PC-9 (cell line): ENCODE data around the gene OR5AP2. TPM values are rescaled to one million over a fixed set of nuclear protein-coding genes. Genes with fewer than 3 reads are reported as not detected.
A peak's percentile ranks its signal among the peaks of the same experiment; 100 is the strongest.
"Not testable (repeated sequence)": the region's sequence is repeated elsewhere in the genome, so short reads cannot be mapped to it uniquely, and the experiment has no call there.

Source experiments
- BruUV-seq: library from RNA; stranded (reverse); fragments of 400-500 nt; replicated peaks from 2 replicates; lab custom pipeline; 2021; lab: Mats Ljungman, UMichigan
- CTCF ChIA-PET: fragments of 300-600 bp; sonication (Branson Sonifier 250); formaldehyde crosslinking; loops from one replicate; lab custom pipeline; 2022; ENCODE audit warnings: antibody characterized with exemption; lab: Charles Lee
- POLR2A ChIA-PET: fragments of 300-600 bp; sonication (Branson Sonifier 250); formaldehyde crosslinking; loops from one replicate; lab custom pipeline; 2022; ENCODE audit warnings: antibody characterized with exemption; ENCODE audit not compliant: unreplicated experiment; lab: Charles Lee
- DNase-seq, 2 experiments: peaks; one replicate each; pipeline versions ENCODE4 v3.0.0 to v3.0.0-alpha.2; 2015 to 2022; ENCODE audit warnings: mixed read lengths in 1 of 2
- H2AFZ ChIP-seq: fragments of 200-600 bp; sonication (generic); 2 replicates; pipeline ENCODE4 v1.8.1; 2017; ENCODE audit warnings: antibody characterized with exemption
- H3F3A ChIP-seq: fragments of 200-600 bp; sonication (generic); 2 replicates; pipeline ENCODE4 v1.8.1; 2017; ENCODE audit warnings: antibody characterized with exemption, mild to moderate bottlenecking, low read depth; ENCODE audit not compliant: insufficient read depth
- H3K27ac ChIP-seq: fragments of 200-600 bp; sonication (generic); 2 replicates; pipeline ENCODE4 v1.6.1; 2016; ENCODE audit warnings: mixed run types
- H3K27me3 ChIP-seq: fragments of 200-600 bp; sonication (generic); 2 replicates; pipeline ENCODE4 v1.6.1; 2016; ENCODE audit warnings: low read depth, mixed run types; ENCODE audit not compliant: insufficient read depth
- H3K36me3 ChIP-seq: fragments of 200-600 bp; sonication (generic); 2 replicates; pipeline ENCODE4 v1.6.1; 2016; ENCODE audit warnings: low read depth, mixed run types
- H3K4me1 ChIP-seq: fragments of 200-600 bp; sonication (generic); replicated peaks from 2 replicates; pipeline ENCODE4 v1.6.1; 2016; ENCODE audit warnings: mixed run types; ENCODE audit not compliant: insufficient read depth
- H3K4me2 ChIP-seq: fragments of 200-600 bp; sonication (generic); 2 replicates; pipeline ENCODE4 v1.6.1; 2017; ENCODE audit warnings: mixed run types
- H3K4me3 ChIP-seq: fragments of 200-600 bp; sonication (generic); 2 replicates; pipeline ENCODE4 v1.6.1; 2016; ENCODE audit warnings: mixed run types
- H3K79me2 ChIP-seq: fragments of 200-600 bp; sonication (generic); 2 replicates; pipeline ENCODE4 v1.6.1; 2017; ENCODE audit warnings: low read depth, mixed run types
- H3K9me2 ChIP-seq: fragments of 200-600 bp; sonication (generic); 2 replicates; pipeline ENCODE4 v1.8.1; 2017; ENCODE audit warnings: mild to moderate bottlenecking; ENCODE audit not compliant: insufficient read depth
- H3K9me3 ChIP-seq: fragments of 200-600 bp; sonication (generic); 2 replicates; pipeline ENCODE4 v1.8.1; 2016; ENCODE audit warnings: low read depth; ENCODE audit not compliant: insufficient read depth
- H4K20me1 ChIP-seq: fragments of 200-600 bp; sonication (generic); 2 replicates; pipeline ENCODE4 v1.8.1; 2017; ENCODE audit not compliant: insufficient read depth
- EZH2 ChIP-seq: fragments of 200-600 bp; sonication (generic); IDR thresholded peaks from 2 replicates; pipeline ENCODE4 v1.8.0; 2017; ENCODE audit warnings: antibody characterized with exemption, low read depth
- intact Hi-C: fragments of 100-400 bp; cut with micrococcal nuclease; formaldehyde crosslinking; loops from one replicate; pipeline ENCODE4 v1.10.0; 2022; ENCODE audit not compliant: unreplicated experiment
- total RNA-seq: library from RNA; stranded (reverse); gene quantifications from 2 replicates; pipeline ENCODE4 v1.2.3, GENCODE V29; 2021
- TF ChIP-seq, protein P1 (sequence below): fragments of 200-600 bp; sonication (generic); conservative IDR thresholded peaks from 2 replicates; pipeline ENCODE4 v1.6.1; 2017; ENCODE audit warnings: mixed run types, antibody characterized with exemption, mild to moderate bottlenecking, moderate library complexity

The OR5AP2 gene
- total RNA-seq, 1 experiment from 2014 or later: not detected

DNA sequence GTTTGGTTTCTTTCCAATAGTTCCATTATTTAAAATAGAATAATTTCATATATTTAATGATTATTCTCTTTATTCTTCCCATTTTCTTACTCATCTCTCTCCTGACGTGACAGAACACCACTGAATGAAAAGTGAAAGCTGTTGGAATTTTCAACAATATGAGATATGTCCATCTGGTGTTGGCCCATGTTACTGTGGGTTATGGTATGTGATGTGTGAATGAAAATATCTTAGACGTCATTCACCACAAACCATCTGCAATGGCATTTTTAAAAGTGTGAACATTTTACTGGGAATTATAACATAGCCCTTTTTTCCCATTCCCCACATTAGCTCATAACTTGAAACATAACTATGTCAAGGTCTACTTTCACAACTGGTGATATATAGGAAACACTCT is 16.3 kb downstream of the OR5AP2 start:
- TF ChIP-seq, protein P1, sequence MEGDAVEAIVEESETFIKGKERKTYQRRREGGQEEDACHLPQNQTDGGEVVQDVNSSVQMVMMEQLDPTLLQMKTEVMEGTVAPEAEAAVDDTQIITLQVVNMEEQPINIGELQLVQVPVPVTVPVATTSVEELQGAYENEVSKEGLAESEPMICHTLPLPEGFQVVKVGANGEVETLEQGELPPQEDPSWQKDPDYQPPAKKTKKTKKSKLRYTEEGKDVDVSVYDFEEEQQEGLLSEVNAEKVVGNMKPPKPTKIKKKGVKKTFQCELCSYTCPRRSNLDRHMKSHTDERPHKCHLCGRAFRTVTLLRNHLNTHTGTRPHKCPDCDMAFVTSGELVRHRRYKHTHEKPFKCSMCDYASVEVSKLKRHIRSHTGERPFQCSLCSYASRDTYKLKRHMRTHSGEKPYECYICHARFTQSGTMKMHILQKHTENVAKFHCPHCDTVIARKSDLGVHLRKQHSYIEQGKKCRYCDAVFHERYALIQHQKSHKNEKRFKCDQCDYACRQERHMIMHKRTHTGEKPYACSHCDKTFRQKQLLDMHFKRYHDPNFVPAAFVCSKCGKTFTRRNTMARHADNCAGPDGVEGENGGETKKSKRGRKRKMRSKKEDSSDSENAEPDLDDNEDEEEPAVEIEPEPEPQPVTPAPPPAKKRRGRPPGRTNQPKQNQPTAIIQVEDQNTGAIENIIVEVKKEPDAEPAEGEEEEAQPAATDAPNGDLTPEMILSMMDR: no peak
- TF ChIP-seq EZH2: no peak
- no peak for DNase-seq
- H3K9me3 ChIP-seq: 0 out of 2 replicates have a peak, but pooled peaks cover 2% of the 10 kb centered on the region
- H3K4me1 ChIP-seq: no peaks in the 10 kb centered on the region
- H3K79me2 ChIP-seq: no peaks in the 10 kb centered on the region
- H3K36me3 ChIP-seq: no peaks in the 10 kb centered on the region
- H3K27ac ChIP-seq: no peak overlapping the region
- BruUV-seq: no TSS peak
- intact Hi-C loops: loop anchor here (10.0 kb wide), 1 partner anchor 619 kb away; no protein-coding TSS in a partner anchor
- no peaks in the 10 kb centered on the region for H3F3A ChIP-seq
- no peaks in the 10 kb centered on the region; the same call in 1 of the 2 replicates for H4K20me1 ChIP-seq
- H3K4me3 ChIP-seq: no peak overlapping the region
- H3K27me3 ChIP-seq: peaks cover 7% of the 10 kb centered on the region; the same call in 1 of the 2 replicates
- H3K9me2 ChIP-seq: no peaks in the 10 kb centered on the region
- CTCF ChIA-PET: no interaction called here
- POLR2A ChIA-PET: no interaction called here
- H3K4me2 ChIP-seq: no peak overlapping the region
- no peak overlapping the region for H2AFZ ChIP-seq

DNA sequence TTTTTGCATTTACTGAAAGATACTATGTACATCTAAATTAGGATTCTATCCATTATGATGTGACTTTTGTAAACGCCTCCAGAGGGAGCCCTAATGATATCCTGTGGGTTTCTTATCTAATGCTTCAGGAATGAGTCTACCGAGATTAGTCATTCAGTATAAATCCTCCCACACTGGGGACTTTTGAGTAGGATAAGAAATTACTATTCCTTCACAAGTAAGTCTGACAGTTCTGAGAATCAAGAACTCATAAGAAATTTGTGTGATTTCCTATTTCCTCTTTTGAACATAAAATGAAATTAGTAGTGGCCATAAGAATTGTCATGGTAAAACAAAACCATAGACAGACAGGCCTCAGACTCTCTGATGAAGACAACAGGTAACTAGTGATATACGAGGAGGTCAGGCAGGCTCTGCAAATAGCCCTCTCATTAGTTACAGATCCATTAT is 17.6 kb downstream of the OR5AP2 start:
- Histone ChIP-seq H3K4me2 (no peak overlapping the region), H4K20me1 (no peaks in the 10 kb centered on the region; the same call in 1 of the 2 replicates), H3K9me2 (no peaks in the 10 kb centered on the region), H3K4me1 (no peaks in the 10 kb centered on the region), H3K9me3 (0 out of 2 replicates have a peak, but pooled peaks cover 2% of the 10 kb centered on the region), H3K27ac (no peak overlapping the region), H3K36me3 (no peaks in the 10 kb centered on the region), H3K79me2 (no peaks in the 10 kb centered on the region), H3K4me3 (no peak overlapping the region), H3F3A (no peaks in the 10 kb centered on the region), H3K27me3 (peaks cover 10% of the 10 kb centered on the region; the same call in 1 of the 2 replicates), H2AFZ (no peak overlapping the region)
- BruUV-seq: no TSS peak
- intact Hi-C loops: loop anchor here (5.0 to 10.0 kb wide), 2 partner anchors 158 to 620 kb away; no protein-coding TSS in a partner anchor
- TF ChIP-seq EZH2: no peak
- TF ChIP-seq, protein P1: peak; percentile 69
- POLR2A ChIA-PET: no interaction called here
- CTCF ChIA-PET: no interaction called here
- peak; percentile 5 to 69 for DNase-seq

DNA sequence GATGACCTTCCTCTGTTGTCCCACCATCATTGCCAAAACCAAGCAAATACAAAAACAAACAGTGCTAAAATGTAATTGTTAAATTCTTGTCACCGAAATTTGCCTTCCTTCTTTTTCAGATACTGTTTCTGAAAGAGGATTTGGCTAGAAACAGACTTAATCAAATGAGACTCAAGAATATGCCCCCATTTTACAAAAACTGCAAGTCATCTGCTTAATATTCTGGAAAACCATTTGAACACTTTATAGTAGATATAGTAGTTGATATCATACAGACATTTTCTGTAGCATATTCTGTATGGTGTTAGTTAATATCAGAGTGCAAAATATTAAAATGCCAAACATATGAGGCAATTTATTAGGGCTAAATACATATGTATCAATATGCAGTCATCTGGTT is 31.1 kb downstream of the OR5AP2 start:
- Histone ChIP-seq H3K36me3 (no peaks in the 10 kb centered on the region), H4K20me1 (no peaks in the 10 kb centered on the region), H3K4me1 (no peaks in the 10 kb centered on the region), H3K27ac (no peak overlapping the region), H3K79me2 (no peaks in the 10 kb centered on the region), H2AFZ (no peak overlapping the region), H3K4me2 (no peak overlapping the region), H3K9me2 (no peaks in the 10 kb centered on the region), H3K27me3 (no peaks in the 10 kb centered on the region), H3K9me3 (no peaks in the 10 kb centered on the region), H3K4me3 (no peak overlapping the region), H3F3A (no peaks in the 10 kb centered on the region)
- POLR2A ChIA-PET: no interaction called here
- TF ChIP-seq, protein P1: no peak
- no peak for TF ChIP-seq EZH2
- intact Hi-C loops: no loop called here
- CTCF ChIA-PET: no interaction called here
- no TSS peak for BruUV-seq
- no peak for DNase-seq

DNA sequence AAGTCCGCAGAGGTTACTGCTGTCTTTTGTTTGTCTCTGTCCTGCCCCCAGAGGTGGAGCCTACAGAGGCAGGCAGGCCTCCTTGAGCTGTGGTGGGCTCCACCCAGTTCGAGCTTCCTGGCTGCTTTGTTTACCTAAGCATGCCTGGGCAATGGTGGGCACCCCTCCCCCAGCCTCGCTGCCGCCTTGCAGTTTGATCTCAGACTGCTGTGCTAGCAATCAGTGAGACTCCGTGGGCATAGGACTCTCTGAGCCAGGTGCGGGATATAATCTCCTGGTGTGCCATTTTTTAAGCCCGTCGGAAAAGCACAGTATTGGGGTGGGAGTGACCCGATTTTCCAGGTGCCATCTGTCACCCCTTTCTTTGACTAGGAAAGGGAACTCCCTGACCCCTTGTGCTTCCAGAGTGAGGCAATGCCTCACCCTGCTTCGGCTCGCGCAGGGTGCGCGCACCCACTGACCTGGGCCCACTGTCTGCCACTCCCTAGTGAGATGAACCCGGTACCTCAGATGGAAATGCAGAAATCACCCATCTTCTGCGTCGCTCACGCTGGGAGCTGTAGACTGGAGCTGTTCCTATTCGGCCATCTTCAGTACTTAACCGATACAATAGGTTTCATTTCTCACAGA is 50.0 kb downstream of the OR5AP2 start:
- H4K20me1 ChIP-seq, DNase-seq, CTCF ChIA-PET, H3K27me3 ChIP-seq, H3K4me1 ChIP-seq, H3F3A ChIP-seq, H3K4me2 ChIP-seq, POLR2A ChIA-PET, H3K79me2 ChIP-seq, H3K9me3 ChIP-seq, H3K9me2 ChIP-seq, H3K36me3 ChIP-seq, H2AFZ ChIP-seq, intact Hi-C loops, BruUV-seq, H3K4me3 ChIP-seq, H3K27ac ChIP-seq: not testable (repeated sequence)
